CD4-positive, alpha-beta T cell (primary cell): ENCODE measurements around the gene COL20A1. TPM values are rescaled to one million over a fixed set of nuclear protein-coding genes. Genes with fewer than 3 reads are reported as not detected.

ENCODE experiments used
- ATAC-seq: fragments of 200-7000 bp; cut with Tn5 transposase; one replicate; pipeline ENCODE4 v1.10.0; 2022; ENCODE audit warnings: mild to moderate bottlenecking; ENCODE audit not compliant: poor library complexity
- CTCF ChIA-PET: fragments of 350-600 bp; sonication (Branson Sonifier 250); formaldehyde crosslinking; loops from one replicate; lab custom pipeline; 2021; ENCODE audit warnings: antibody characterized with exemption, inconsistent platforms; lab: Charles Lee
- POLR2A ChIA-PET: fragments of 350-600 bp; sonication (Branson Sonifier 250); formaldehyde crosslinking; loops from one replicate; lab custom pipeline; 2021; ENCODE audit warnings: antibody characterized with exemption, inconsistent platforms; lab: Charles Lee
- DNase-seq, 14 experiments: peaks; one replicate each; pipeline ENCODE4 v3.0.0-alpha.2; 2013 to 2020; ENCODE audit warnings: mixed read lengths in 2 of 14
- H3K27ac ChIP-seq, 2 donors: one replicate each; pipeline versions ENCODE4 v1.5.1 to v1.7.0; 2013; ENCODE audit warnings: low read length in 2 of 2, low read depth in 1 of 2, mild to moderate bottlenecking in 1 of 2
- H3K27me3 ChIP-seq, 2 experiments: 1 replicate in 1 of 2; 2 replicates in 1 of 2; pipeline versions ENCODE4 v1.6.1 to v1.7.0; 2013; ENCODE audit warnings: low read length in 2 of 2, control low read depth in 1 of 2, mild to moderate bottlenecking in 1 of 2, moderate library complexity in 1 of 2; ENCODE audit not compliant: insufficient read depth in 2 of 2, control insufficient read depth in 1 of 2
- H3K36me3 ChIP-seq: one replicate; pipeline ENCODE4 v1.6.1; 2013; ENCODE audit warnings: low read length, control low read depth; ENCODE audit not compliant: insufficient read depth
- H3K4me1 ChIP-seq: one replicate; pipeline ENCODE4 v1.6.1; 2013; ENCODE audit warnings: low read length, control low read depth; ENCODE audit not compliant: insufficient read depth
- H3K4me3 ChIP-seq: one replicate; pipeline ENCODE4 v1.5.1; 2013; ENCODE audit warnings: mild to moderate bottlenecking, low read length, moderate library complexity
- H3K9me3 ChIP-seq, 2 experiments: 1 replicate in 1 of 2; 2 replicates in 1 of 2; pipeline versions ENCODE4 v1.6.1 to v1.7.0; 2013; ENCODE audit warnings: low read length in 2 of 2, mild to moderate bottlenecking in 2 of 2, control low read depth in 1 of 2, moderate library complexity in 1 of 2; ENCODE audit not compliant: control insufficient read depth in 1 of 2, insufficient read depth in 1 of 2
- H3K27ac Mint-ChIP-seq: one replicate; pipeline ENCODE4 v1.8.0; 2020; ENCODE audit warnings: mixed read lengths
- H3K27me3 Mint-ChIP-seq: one replicate; pipeline ENCODE4 v1.8.0; 2021; ENCODE audit warnings: mixed read lengths
- H3K36me3 Mint-ChIP-seq: one replicate; pipeline ENCODE4 v1.8.0; 2021; ENCODE audit warnings: low read depth, mixed read lengths
- H3K4me1 Mint-ChIP-seq: one replicate; pipeline ENCODE4 v1.8.0; 2021; ENCODE audit warnings: low read depth, mixed read lengths
- H3K4me3 Mint-ChIP-seq: one replicate; pipeline ENCODE4 v1.8.0; 2020; ENCODE audit warnings: mild to moderate bottlenecking, mixed read lengths
- H3K9me3 Mint-ChIP-seq: one replicate; pipeline ENCODE4 v1.8.0; 2020; ENCODE audit warnings: mixed read lengths
- CTCF ChIP-seq: fragments of 200-600 bp; IDR thresholded peaks from one replicate; pipeline ENCODE4 v1.8.0; 2022; ENCODE audit warnings: antibody characterized with exemption, mild to moderate bottlenecking
- intact Hi-C, 2 experiments: fragments of 100-400 bp; cut with DNase I in 1 of 2; cut with micrococcal nuclease in 1 of 2; formaldehyde crosslinking; loops; one replicate each; pipeline versions ENCODE4 v1.15.1 to v1.9.0; 2023 to 2025; cut with DNase I, micrococcal nuclease
- total RNA-seq, 174 experiments: library from RNA in 2 of 174; stranded (reverse) in 2 of 174; gene quantifications; one replicate each; pipeline ENCODE4 v1.2.3 and lab custom pipeline; 2021 to 2026

The COL20A1 gene
- total RNA-seq, 2 experiments from 2014 or later, result 0.03 TPM; not detected in 1

DNA sequence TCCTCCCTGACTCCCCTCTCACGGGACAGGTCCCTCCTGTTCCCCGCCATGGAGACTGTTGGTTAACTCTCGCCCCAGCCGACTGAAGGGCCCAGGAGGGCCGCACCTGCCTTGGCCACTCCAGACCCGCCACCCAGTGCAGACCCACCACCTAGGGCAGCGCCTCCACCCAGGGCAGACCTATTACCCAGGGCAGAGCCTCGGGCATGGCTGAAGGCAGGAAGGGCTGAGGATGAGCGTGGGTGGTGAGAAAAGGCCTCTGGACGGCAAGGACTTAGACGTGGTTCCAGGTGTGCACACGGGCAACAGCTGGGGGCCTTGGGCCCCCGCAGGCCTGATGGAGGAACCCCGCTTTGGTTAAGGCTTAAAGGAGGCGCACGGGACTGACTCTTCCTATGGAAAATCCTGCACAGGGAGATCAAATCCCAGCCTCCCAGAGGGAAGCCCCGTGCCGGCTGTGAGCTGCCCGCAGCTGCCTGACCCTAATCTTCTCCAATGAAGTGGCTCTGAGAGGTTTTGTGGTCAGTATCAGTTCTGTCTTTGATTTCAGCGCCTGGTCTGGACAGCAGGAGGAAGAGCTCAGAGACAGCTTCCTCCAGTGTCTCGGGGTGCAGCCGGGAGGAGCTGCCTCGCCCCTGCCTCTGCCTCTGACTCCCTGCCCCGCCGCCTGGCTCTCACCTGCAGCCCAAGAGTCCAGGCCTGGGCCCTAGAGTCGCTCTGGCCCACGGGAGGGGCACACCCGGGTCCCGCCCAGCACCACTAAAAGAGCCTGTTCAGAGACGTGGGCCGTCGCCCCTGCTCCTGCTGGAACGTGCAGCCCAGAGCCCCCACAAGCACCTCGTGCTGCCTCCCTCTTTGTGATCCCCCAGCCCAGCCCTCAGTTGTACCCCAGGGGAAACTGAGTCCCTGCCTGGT is 80.2 kb downstream of the COL20A1 start:
- no peaks in the 10 kb centered on the region for H3K4me1 ChIP-seq
- DNase-seq, result no peak
- H3K27me3 Mint-ChIP-seq, result peaks cover 15% of the 10 kb centered on the region
- H3K9me3 ChIP-seq, result peaks cover 0 to 5% of the 10 kb centered on the region in 2 experiments
- H3K27me3 ChIP-seq, result peaks cover 12 to 23% of the 10 kb centered on the region in 2 experiments
- no peak overlapping the region for H3K4me3 ChIP-seq
- H3K36me3 Mint-ChIP-seq, result no peaks in the 10 kb centered on the region
- no peak for TF ChIP-seq CTCF
- no peak overlapping the region for H3K27ac Mint-ChIP-seq
- H3K4me3 Mint-ChIP-seq, result no peak overlapping the region
- H3K4me1 Mint-ChIP-seq, result no peaks in the 10 kb centered on the region
- POLR2A ChIA-PET, result no interaction called here
- no peak for ATAC-seq
- H3K27ac ChIP-seq, result no peak overlapping the region
- CTCF ChIA-PET, result no interaction called here
- intact Hi-C loops, result no loop called here
- no peaks in the 10 kb centered on the region for H3K36me3 ChIP-seq
- no peaks in the 10 kb centered on the region for H3K9me3 Mint-ChIP-seq

- TF ChIP-seq CTCF, result no peak
- CTCF ChIA-PET, result no interaction called here
- no peaks in the 10 kb centered on the region for H3K9me3 Mint-ChIP-seq
Observed at GRCh38 chr20:63373996-63374395, 81.0 kb downstream of the COL20A1 start.

GRCh38 chr20:63374504-63374903 is 81.5 kb downstream of the COL20A1 start:
- Mint-ChIP-seq H3K4me3 (no peak overlapping the region), H3K9me3 (no peaks in the 10 kb centered on the region), H3K4me1 (no peaks in the 10 kb centered on the region), H3K36me3 (no peaks in the 10 kb centered on the region), H3K27me3 (peaks cover 26% of the 10 kb centered on the region), H3K27ac (no peak overlapping the region)
- peaks cover 21 to 25% of the 10 kb centered on the region in 2 experiments for H3K27me3 ChIP-seq
- ChIA-PET POLR2A (no interaction called here), CTCF (no interaction called here)
- ATAC-seq, result no peak
- H3K4me1 ChIP-seq, result no peaks in the 10 kb centered on the region
- no peaks in the 10 kb centered on the region for H3K36me3 ChIP-seq
- peaks cover 0 to 14% of the 10 kb centered on the region in 2 experiments for H3K9me3 ChIP-seq
- H3K4me3 ChIP-seq, result no peak overlapping the region
- H3K27ac ChIP-seq, result no peak overlapping the region
- TF ChIP-seq CTCF, result no peak
- DNase-seq, result no peak
- intact Hi-C loops, result no loop called here

More at GRCh38 chr20:63373996-63374395, 81.0 kb downstream of the COL20A1 start:
- peaks cover 23% of the 10 kb centered on the region for H3K27me3 Mint-ChIP-seq
- Histone ChIP-seq H3K9me3 (peaks cover 0 to 10% of the 10 kb centered on the region in 2 experiments), H3K27ac (no peak overlapping the region), H3K4me3 (no peak overlapping the region), H3K4me1 (no peaks in the 10 kb centered on the region), H3K36me3 (no peaks in the 10 kb centered on the region), H3K27me3 (peaks cover 17 to 25% of the 10 kb centered on the region in 2 experiments)
- H3K27ac Mint-ChIP-seq, result no peak overlapping the region
- H3K4me3 Mint-ChIP-seq, result no peak overlapping the region
- POLR2A ChIA-PET, result no interaction called here
- no peaks in the 10 kb centered on the region for H3K4me1 Mint-ChIP-seq
- intact Hi-C loops, result no loop called here
- ATAC-seq (no peak), DNase-seq (no peak)
- no peaks in the 10 kb centered on the region for H3K36me3 Mint-ChIP-seq
